H1 (cell line): ENCODE results near the gene CYB5R3. TPM values are rescaled to one million over a fixed set of nuclear protein-coding genes. Genes with fewer than 3 reads are reported as not detected.

Experiments
- CTCF ChIA-PET: fragments of 300-600 bp; sonication (Branson Sonifier 250); formaldehyde crosslinking; loops from one replicate; lab custom pipeline; 2021; ENCODE audit not compliant: partially characterized antibody; lab: Charles Lee
- POLR2A ChIA-PET: fragments of 300-600 bp; sonication (Branson Sonifier 250); formaldehyde crosslinking; loops from one replicate; lab custom pipeline; 2021; ENCODE audit warnings: inconsistent platforms; ENCODE audit not compliant: partially characterized antibody; lab: Charles Lee
- DNase-seq, 2 experiments: peaks; one replicate each; pipeline versions ENCODE4 v3.0.0 to v3.0.0-alpha.2; 2010 to 2022; ENCODE audit warnings: low spot score in 2 of 2, low read depth in 1 of 2, mixed read lengths in 1 of 2
- FAIRE-seq: peaks from 2 replicates; lab custom pipeline; 2011; peaks lifted over from hg19 to GRCh38; lab: Jason Lieb, UNC
- H2AFZ ChIP-seq: 2 replicates; pipeline ENCODE4 v1.8.1; 2012; ENCODE audit warnings: low read length, inconsistent platforms
- H2AK5ac ChIP-seq: 2 replicates; pipeline ENCODE4 v1.6.1; 2013; ENCODE audit warnings: low read depth, low read length
- H2BK120ac ChIP-seq: replicated peaks from 2 replicates; pipeline ENCODE3; 2013; ENCODE audit warnings: low read depth, low read length, inconsistent platforms
- H2BK12ac ChIP-seq: 2 replicates; pipeline ENCODE4 v1.6.1; 2013; ENCODE audit warnings: low read depth, low read length
- H2BK15ac ChIP-seq: 2 replicates; pipeline ENCODE4 v1.6.1; 2013; ENCODE audit warnings: low read length
- H2BK20ac ChIP-seq: 2 replicates; pipeline ENCODE4 v1.6.1; 2013; ENCODE audit warnings: low read length
- H2BK5ac ChIP-seq: 2 replicates; pipeline ENCODE4 v1.6.1; 2013; ENCODE audit warnings: low read depth, low read length
- H3K14ac ChIP-seq: 2 replicates; pipeline ENCODE4 v1.6.1; 2013; ENCODE audit warnings: inconsistent platforms; ENCODE audit not compliant: insufficient read length
- H3K18ac ChIP-seq: 2 replicates; pipeline ENCODE4 v1.6.1; 2013; ENCODE audit warnings: low read length; ENCODE audit errors: extremely low read depth
- H3K23ac ChIP-seq: 2 replicates; pipeline ENCODE4 v1.6.1; 2013; ENCODE audit warnings: inconsistent platforms; ENCODE audit not compliant: insufficient read length
- H3K23me2 ChIP-seq: 2 replicates; pipeline ENCODE4 v1.6.1; 2013; ENCODE audit warnings: low read depth, low read length
- H3K27ac ChIP-seq: 2 replicates; pipeline ENCODE4 v1.6.1; 2011; ENCODE audit warnings: low read depth, low read length, inconsistent platforms
- H3K27me3 ChIP-seq, 4 experiments: replicated peaks in 1 of 4; 1 replicate in 1 of 4; 2 replicates in 3 of 4; pipeline versions ENCODE4 v1.6.1 to v1.8.1; 2011 to 2013; ENCODE audit warnings: low read length in 3 of 4, mild to moderate bottlenecking in 3 of 4, inconsistent platforms in 2 of 4, mixed read lengths in 2 of 4, moderate library complexity in 1 of 4; ENCODE audit not compliant: control insufficient read depth in 3 of 4, insufficient read depth in 3 of 4; ENCODE audit errors: extremely low read depth in 1 of 4
- H3K36me3 ChIP-seq, 4 experiments: 2 replicates each; pipeline versions ENCODE4 v1.6.1 to v1.8.1; 2011 to 2013; ENCODE audit warnings: mild to moderate bottlenecking in 4 of 4, low read length in 3 of 4, moderate library complexity in 2 of 4, control low read depth in 1 of 4, inconsistent platforms in 1 of 4; ENCODE audit not compliant: insufficient read depth in 4 of 4, control insufficient read depth in 2 of 4
- H3K4ac ChIP-seq: replicated peaks from 2 replicates; pipeline ENCODE3; 2013; ENCODE audit warnings: low read length, low read depth, mixed read lengths, inconsistent platforms; ENCODE audit not compliant: insufficient read length
- H3K4me1 ChIP-seq, 4 experiments: replicated peaks in 1 of 4; 1 replicate in 1 of 4; 2 replicates in 3 of 4; pipeline versions ENCODE4 v1.6.1 to v1.8.1; 2011 to 2013; ENCODE audit warnings: low read length in 3 of 4, inconsistent platforms in 2 of 4, mixed read lengths in 1 of 4; ENCODE audit not compliant: insufficient read depth in 4 of 4, control insufficient read depth in 3 of 4
- H3K4me2 ChIP-seq, 2 experiments: 2 replicates each; pipeline versions ENCODE4 v1.6.1 to v1.8.1; 2011 to 2013; ENCODE audit warnings: low read depth in 2 of 2, low read length in 2 of 2, control low read depth in 1 of 2, inconsistent platforms in 1 of 2, mild to moderate bottlenecking in 1 of 2; ENCODE audit not compliant: insufficient read depth in 1 of 2
- H3K4me3 ChIP-seq, 4 experiments: fragments of 200-600, 300-600 bp in 1 of 4; sonication (generic), shearing (Covaris generic), sonication (Bioruptor Twin) in 1 of 4; 2 replicates each; pipeline versions ENCODE4 v1.5.1 to v1.8.1; 2011 to 2016; ENCODE audit warnings: low read length in 4 of 4, low read depth in 3 of 4, control low read depth in 2 of 4, inconsistent platforms in 2 of 4, mild to moderate bottlenecking in 2 of 4, mixed read lengths in 1 of 4, moderate library complexity in 1 of 4; ENCODE audit not compliant: insufficient read depth in 2 of 4; ENCODE audit errors: extremely low read depth in 1 of 4
- H3K56ac ChIP-seq: replicated peaks from 2 replicates; pipeline ENCODE3; 2013; ENCODE audit warnings: low read depth, mild to moderate bottlenecking, mixed read lengths, low read length, inconsistent platforms; ENCODE audit not compliant: insufficient read length
- H3K79me1 ChIP-seq: 2 replicates; pipeline ENCODE4 v1.6.1; 2013; ENCODE audit warnings: low read depth, low read length, control low read depth
- H3K79me2 ChIP-seq, 2 experiments: 2 replicates each; pipeline versions ENCODE4 v1.6.1 to v1.8.1; 2012 to 2013; ENCODE audit warnings: low read length in 2 of 2, mild to moderate bottlenecking in 2 of 2, inconsistent platforms in 1 of 2; ENCODE audit not compliant: insufficient read depth in 2 of 2, control insufficient read depth in 1 of 2
- H3K9ac ChIP-seq, 4 experiments: replicated peaks in 1 of 4; 1 replicate in 1 of 4; 2 replicates in 3 of 4; pipeline versions ENCODE4 v1.6.1 to v1.8.1; 2011 to 2013; ENCODE audit warnings: low read depth in 3 of 4, low read length in 3 of 4, control low read depth in 2 of 4, mild to moderate bottlenecking in 2 of 4, moderate library complexity in 2 of 4, inconsistent platforms in 1 of 4; ENCODE audit errors: extremely low read depth in 1 of 4
- H3K9me3 ChIP-seq, 2 experiments: 2 replicates each; pipeline versions ENCODE4 v1.6.1 to v1.8.1; 2012 to 2013; ENCODE audit warnings: mild to moderate bottlenecking in 2 of 2, moderate library complexity in 2 of 2, control low read depth in 1 of 2, inconsistent platforms in 1 of 2, low read depth in 1 of 2, low read length in 1 of 2, mixed read lengths in 1 of 2; ENCODE audit not compliant: insufficient read depth in 2 of 2
- H4K20me1 ChIP-seq, 2 experiments: replicated peaks in 1 of 2; 2 replicates each; pipeline versions ENCODE3 to v1.8.1; 2011 to 2013; ENCODE audit warnings: inconsistent platforms in 2 of 2, low read length in 2 of 2, mild to moderate bottlenecking in 1 of 2; ENCODE audit not compliant: insufficient read depth in 2 of 2, control insufficient read depth in 1 of 2
- H4K5ac ChIP-seq: 2 replicates; pipeline ENCODE4 v1.6.1; 2013; ENCODE audit warnings: low read length, low read depth, mixed read lengths, inconsistent platforms; ENCODE audit not compliant: insufficient read length
- H4K8ac ChIP-seq: 2 replicates; pipeline ENCODE4 v1.8.0; 2013; ENCODE audit warnings: mild to moderate bottlenecking, moderate library complexity, low read length, inconsistent platforms; ENCODE audit not compliant: insufficient read depth; ENCODE audit errors: extremely low read depth
- H4K91ac ChIP-seq: replicated peaks from 2 replicates; pipeline ENCODE3; 2013; ENCODE audit warnings: low read length, mixed read lengths, inconsistent platforms; ENCODE audit not compliant: insufficient read length
- HDAC2 ChIP-seq, 2 experiments: fragments of 300-600 bp in 1 of 2; sonication (generic) in 1 of 2; IDR thresholded peaks; 2 replicates each; pipeline ENCODE4 v1.6.1; 2011 to 2012; ENCODE audit warnings: low read depth in 2 of 2, low read length in 2 of 2, mild to moderate bottlenecking in 2 of 2, moderate library complexity in 2 of 2, borderline replicate concordance in 1 of 2, inconsistent platforms in 1 of 2
- NRF1 ChIP-seq: IDR thresholded peaks from 2 replicates; pipeline ENCODE4 v1.6.1; 2011; ENCODE audit warnings: mild to moderate bottlenecking, low read depth, low read length, improper control_type of control experiment
- WGBS, 2 experiments: shearing (Covaris generic) in 1 of 2; methylation state at CpG; one replicate each; pipeline versions ENCODE4 v1.1.6 to v1.1.7; 2013 to 2015; ENCODE audit warnings: low lambda C conversion rate in 2 of 2, mixed read lengths in 2 of 2, inconsistent platforms in 1 of 2, low coverage in 1 of 2, missing lambda C conversion rate in 1 of 2; ENCODE audit not compliant: insufficient replicate concordance in 2 of 2, insufficient coverage in 1 of 2, insufficient read length in 1 of 2; ENCODE audit errors: extremely low coverage in 1 of 2, missing lambda C conversion rate in 1 of 2; 5-methylcytosine and 5-hydroxymethylcytosine counted together
- polyA plus RNA-seq, 7 experiments: library from polyadenylated mRNA; depleted of rRNA in 3 of 7; stranded (reverse) in 5 of 7; unstranded in 2 of 7; fragments of >200 nt in 5 of 7; fragments of 200-250 nt in 2 of 7; gene quantifications; 1 replicate in 5 of 7; 2 replicates in 1 of 7; 4 replicates in 1 of 7; pipeline versions ENCODE4 v1.2.1 to v1.2.3, GENCODE V29; 2011 to 2013; ENCODE audit warnings: missing spikeins in 2 of 7, mixed read lengths in 2 of 7
- total RNA-seq: library from RNA; stranded (reverse); fragmentation: NEBNext Ultra II Directional; extraction: Animal tissue kit (Norgen Biotek cat#: 25700); gene quantifications from 2 replicates; pipeline ENCODE4 v1.2.1, GENCODE V29; 2021

CYB5R3 gene
- total and polyA plus RNA-seq, 2 of the 8 experiments (the other 6 are each of a cell fraction or from before 2014, with no cell fraction given), result 75.3 to 113 TPM

- H3K18ac ChIP-seq, result no peak overlapping the region
- no peak overlapping the region for H3K56ac ChIP-seq
- no peaks in the 10 kb centered on the region for H3K9me3 ChIP-seq
- H3K14ac ChIP-seq, result no peak overlapping the region
- H3K23me2 ChIP-seq, result no peaks in the 10 kb centered on the region
- H3K79me2 ChIP-seq, result no peaks in the 10 kb centered on the region
- peak overlapping the region; percentile 65; the same call in 1 of the 2 replicates for H4K8ac ChIP-seq
- no peak overlapping the region for H2BK20ac ChIP-seq
- no peak overlapping the region for H2BK12ac ChIP-seq
- no peak overlapping the region for H2BK5ac ChIP-seq
- no peak overlapping the region for H3K9ac ChIP-seq
- no peak overlapping the region for H2BK15ac ChIP-seq
- WGBS, 2 experiments, result 96% methylated on average over 7 of the region's 7 CpGs; no CpG with 5 or more reads in 1 of the 2 experiments
- H3K79me1 ChIP-seq, result no peaks in the 10 kb centered on the region
- H2AK5ac ChIP-seq, result no peak overlapping the region
- no peak overlapping the region for H3K23ac ChIP-seq
- POLR2A ChIA-PET, result interaction anchor here (1.1 to 8.9 kb wide), 3 partner anchors 11 to 23 kb away, joined by 3 to 85 read pairs (median 3); partner anchors contain the start of genes CYB5R3 and POLDIP3
- H4K91ac ChIP-seq, result no peak overlapping the region
- H3K27ac ChIP-seq, result no peak overlapping the region
- DNase-seq (no peak), FAIRE-seq (no peak)
- H3K4ac ChIP-seq, result no peak overlapping the region
- H3K4me2 ChIP-seq, result no peak overlapping the region
- no peak overlapping the region for H4K5ac ChIP-seq
- no peaks in the 10 kb centered on the region; a peak in 1 of 7 replicates for H3K4me1 ChIP-seq
- H4K20me1 ChIP-seq, result peaks cover 0 to 7% of the 10 kb centered on the region in 2 experiments
- no peaks in the 10 kb centered on the region for H3K27me3 ChIP-seq
- H2BK120ac ChIP-seq, result no peak overlapping the region
- no peak overlapping the region for H2AFZ ChIP-seq
- peaks cover 6 to 35% (median 18%) of the 10 kb centered on the region in 4 experiments; a peak in 5 of 8 replicates for H3K36me3 ChIP-seq
- H3K4me3 ChIP-seq, result no peak overlapping the region
- CTCF ChIA-PET, result interaction anchor here (0.9 to 1.3 kb wide), 3 partner anchors 20 to 194 kb away, joined by 4 to 5 read pairs (median 4); no protein-coding TSS in a partner anchor
- TF ChIP-seq HDAC2 (IDR thresholded peaks at IDR 0.05; ENCODE audit: borderline replicate concordance in 1 of 2, low read depth in 2 of 2, low read length in 2 of 2) (no peak), NRF1 (no peak)
These were observed 22.8 kb downstream of the CYB5R3 start for GRCh38 chr22:42626431-42626830.
